A673 (cell line): ENCODE measurements around the gene R3HDML.

Source experiments
- CTCF ChIP-seq: fragments of 300-800, 200-600 bp; sonication (generic); conservative IDR thresholded peaks from 2 replicates; pipeline ENCODE4 v1.5.1; 2017; ENCODE audit warnings: low read depth, mild to moderate bottlenecking, antibody characterized with exemption, low read length, moderate library complexity, mixed read lengths
- EZH2 ChIP-seq: fragments of 200-600 bp; sonication (generic); IDR thresholded peaks from 2 replicates; pipeline ENCODE4 v1.6.1; 2017; ENCODE audit warnings: borderline replicate concordance, low read depth, mild to moderate bottlenecking, mixed read lengths, antibody characterized with exemption, low read length; ENCODE audit not compliant: poor library complexity, severe bottlenecking

- no peak for TF ChIP-seq CTCF
- no peak for TF ChIP-seq EZH2
Measured at GRCh38 chr20:44348168-44348659, 11.4 kb downstream of the R3HDML start.
